SK-N-SH (cell line): ENCODE results near the gene PLK3. TPM values are rescaled to one million over a fixed set of nuclear protein-coding genes. Genes with fewer than 3 reads are reported as not detected.

Experiments used
- CTCF ChIA-PET: fragments of 300-600, 350-600 bp; formaldehyde crosslinking; extraction: SDS; loops from one replicate; lab custom pipeline; 2021; lab: Yijun Ruan, JAX
- POLR2A ChIA-PET: fragments of 350-600 bp; sonication (Branson Sonifier 250); formaldehyde crosslinking; extraction: SDS; loops from one replicate; lab custom pipeline; 2020; ENCODE audit warnings: antibody characterized with exemption, inconsistent platforms; lab: Yijun Ruan, JAX
- DNase-seq: peaks from one replicate; pipeline ENCODE4 v3.0.0; 2012
- H2AFZ ChIP-seq: fragments of 200-600 bp; sonication (generic); 2 replicates; pipeline ENCODE4 v1.8.1; 2016; ENCODE audit warnings: antibody characterized with exemption, mild to moderate bottlenecking, low read depth
- H3F3A ChIP-seq: fragments of 200-600 bp; sonication (generic); replicated peaks from 2 replicates; pipeline ENCODE3; 2016; ENCODE audit warnings: antibody characterized with exemption, mild to moderate bottlenecking; ENCODE audit not compliant: insufficient read depth
- H3K27ac ChIP-seq, 2 experiments: fragments of 200-500 bp in 1 of 2; fragments of 200-600 bp in 1 of 2; sonication (Bioruptor generic) in 1 of 2; sonication (generic), shearing (Covaris generic) in 1 of 2; 2 replicates each; pipeline versions ENCODE4 v1.5.1 to v1.6.1; 2014 to 2016; ENCODE audit warnings: low read depth in 2 of 2, inconsistent platforms in 1 of 2, low read length in 1 of 2, mild to moderate bottlenecking in 1 of 2, mixed read lengths in 1 of 2
- H3K27me3 ChIP-seq: fragments of 200-600 bp; sonication (generic), shearing (Covaris generic); 2 replicates; pipeline ENCODE4 v1.6.1; 2016; ENCODE audit warnings: mixed run types; ENCODE audit not compliant: insufficient read depth
- H3K36me3 ChIP-seq, 2 experiments: fragments of 200-500 bp in 1 of 2; fragments of 200-600 bp in 1 of 2; sonication (Bioruptor generic) in 1 of 2; sonication (generic) in 1 of 2; replicated peaks in 1 of 2; 2 replicates each; pipeline versions ENCODE3 to v1.5.1; 2014 to 2016; ENCODE audit warnings: low read length in 1 of 2, mild to moderate bottlenecking in 1 of 2; ENCODE audit not compliant: insufficient read depth in 2 of 2, control insufficient read depth in 1 of 2
- H3K4me1 ChIP-seq, 2 experiments: fragments of 200-500 bp in 1 of 2; fragments of 200-600 bp in 1 of 2; sonication (Bioruptor generic) in 1 of 2; sonication (generic), shearing (Covaris generic) in 1 of 2; 2 replicates each; pipeline versions ENCODE4 v1.5.1 to v1.6.1; 2014 to 2016; ENCODE audit warnings: low read depth in 1 of 2, low read length in 1 of 2, mixed run types in 1 of 2; ENCODE audit not compliant: insufficient read depth in 2 of 2, control insufficient read depth in 1 of 2
- H3K4me2 ChIP-seq: fragments of 200-600 bp; sonication (generic), shearing (Covaris generic); 2 replicates; pipeline ENCODE4 v1.6.1; 2017; ENCODE audit warnings: mixed run types
- H3K4me3 ChIP-seq, 2 experiments: fragments of 200-500 bp in 1 of 2; fragments of 200-600 bp in 1 of 2; sonication (Bioruptor generic) in 1 of 2; sonication (generic), shearing (Covaris generic) in 1 of 2; 2 replicates each; pipeline versions ENCODE4 v1.5.1 to v1.8.1; 2014 to 2016; ENCODE audit warnings: low read depth in 2 of 2, inconsistent platforms in 1 of 2, low read length in 1 of 2, mild to moderate bottlenecking in 1 of 2, mixed read lengths in 1 of 2, moderate library complexity in 1 of 2
- H3K79me2 ChIP-seq: fragments of 200-600 bp; sonication (generic); 2 replicates; pipeline ENCODE4 v1.8.1; 2017; ENCODE audit warnings: mild to moderate bottlenecking; ENCODE audit not compliant: insufficient read depth
- H3K9ac ChIP-seq: fragments of 200-600 bp; sonication (generic); 2 replicates; pipeline ENCODE4 v1.6.1; 2017; ENCODE audit warnings: mixed run types
- H3K9me2 ChIP-seq: fragments of 200-600 bp; sonication (generic); 2 replicates; pipeline ENCODE4 v1.6.1; 2017; ENCODE audit warnings: mixed run types
- H3K9me3 ChIP-seq: fragments of 200-600 bp; sonication (generic); 2 replicates; pipeline ENCODE4 v1.6.1; 2017; ENCODE audit warnings: mixed run types, mild to moderate bottlenecking, moderate library complexity
- H4K20me1 ChIP-seq: fragments of 200-600 bp; sonication (generic); 2 replicates; pipeline ENCODE4 v1.6.1; 2017; ENCODE audit warnings: mild to moderate bottlenecking, mixed run types; ENCODE audit not compliant: insufficient read depth
- CHD2 ChIP-seq: fragments of 150-350 bp; IDR thresholded peaks from 2 replicates; pipeline ENCODE4 v1.6.1; 2018; ENCODE audit warnings: low read length; ENCODE audit not compliant: partially characterized antibody
- FOSL2 ChIP-seq: IDR thresholded peaks from 2 replicates; pipeline ENCODE4 v1.4.0; 2012; ENCODE audit warnings: low read depth, mild to moderate bottlenecking, moderate library complexity, borderline replicate concordance
- FOXJ3 ChIP-seq: sonication (generic); formaldehyde crosslinking; IDR thresholded peaks from 2 replicates; pipeline ENCODE4 v1.5.1; 2020; ENCODE audit warnings: mild to moderate bottlenecking, missing genetic modification reagents
- FOXM1 ChIP-seq: IDR thresholded peaks from 2 replicates; pipeline ENCODE4 v1.4.0; 2012; ENCODE audit warnings: low read depth, mild to moderate bottlenecking
- GATA2 ChIP-seq: sonication (generic); formaldehyde crosslinking; IDR thresholded peaks from 2 replicates; pipeline ENCODE4 v1.5.0; 2020; ENCODE audit warnings: mild to moderate bottlenecking, missing genetic modification reagents
- JUND ChIP-seq: IDR thresholded peaks from 2 replicates; pipeline ENCODE4 v1.4.0; 2012
- MEF2A ChIP-seq: IDR thresholded peaks from 2 replicates; pipeline ENCODE4 v1.4.0; 2012; ENCODE audit warnings: low read depth, borderline replicate concordance
- MXI1 ChIP-seq: IDR thresholded peaks from 2 replicates; pipeline ENCODE4 v1.6.1; 2012; ENCODE audit warnings: mild to moderate bottlenecking, low read depth, low read length, improper control_type of control experiment
- NRF1 ChIP-seq: IDR thresholded peaks from 2 replicates; pipeline ENCODE4 v1.6.1; 2012; ENCODE audit warnings: low read depth, mild to moderate bottlenecking, low read length
- POLR2AphosphoS5 ChIP-seq: IDR thresholded peaks from 2 replicates; pipeline ENCODE4 v1.6.1; 2012; ENCODE audit warnings: low read depth, low read length
- RCOR1 ChIP-seq: fragments of 150-350 bp; IDR thresholded peaks from 2 replicates; pipeline ENCODE4 v1.6.1; 2017; ENCODE audit warnings: antibody characterized with exemption, low read length
- REST ChIP-seq: IDR thresholded peaks from 2 replicates; pipeline ENCODE4 v1.6.1; 2012; ENCODE audit warnings: mild to moderate bottlenecking, low read depth, low read length, moderate library complexity
- RFX5 ChIP-seq: IDR thresholded peaks from 2 replicates; pipeline ENCODE4 v1.6.1; 2012; ENCODE audit warnings: mild to moderate bottlenecking, improper control_type of control experiment, low read length
- SIN3A ChIP-seq: IDR thresholded peaks from 2 replicates; pipeline ENCODE4 v1.6.1; 2012; ENCODE audit warnings: low read depth, mild to moderate bottlenecking, low read length, moderate library complexity, borderline replicate concordance
- SMC3 ChIP-seq: IDR thresholded peaks from 2 replicates; pipeline ENCODE4 v1.6.1; 2012; ENCODE audit warnings: low read depth, low read length, improper control_type of control experiment
- TAF1 ChIP-seq: IDR thresholded peaks from 2 replicates; pipeline ENCODE4 v1.6.1; 2012; ENCODE audit warnings: low read depth, mild to moderate bottlenecking, low read length, moderate library complexity, borderline replicate concordance
- YY1 ChIP-seq: IDR thresholded peaks from 2 replicates; pipeline ENCODE4 v1.4.0; 2012; ENCODE audit warnings: low read depth, mild to moderate bottlenecking
- ZBTB33 ChIP-seq: IDR thresholded peaks from 2 replicates; pipeline ENCODE4 v1.4.0; 2012; ENCODE audit warnings: low read depth, borderline replicate concordance
- WGBS: methylation state at CpG from one replicate; pipeline ENCODE4 v1.1.6; 2017; ENCODE audit warnings: low lambda C conversion rate; 5-methylcytosine and 5-hydroxymethylcytosine counted together
- polyA plus RNA-seq, 3 experiments: library from polyadenylated mRNA; depleted of rRNA; stranded (reverse); fragments of >200 nt; gene quantifications; 2 replicates each; pipeline ENCODE4 v1.2.3, GENCODE V29; 2012
- TF ChIP-seq, protein P1 (sequence below): fragments of 150-350 bp; IDR thresholded peaks from 2 replicates; pipeline ENCODE4 v1.6.1; 2016; ENCODE audit warnings: mild to moderate bottlenecking, low read depth, low read length

Gene PLK3
- polyA plus RNA-seq, 1 of the 3 experiments (the other 2 are of a cell fraction), result 82.8 TPM

DNA sequence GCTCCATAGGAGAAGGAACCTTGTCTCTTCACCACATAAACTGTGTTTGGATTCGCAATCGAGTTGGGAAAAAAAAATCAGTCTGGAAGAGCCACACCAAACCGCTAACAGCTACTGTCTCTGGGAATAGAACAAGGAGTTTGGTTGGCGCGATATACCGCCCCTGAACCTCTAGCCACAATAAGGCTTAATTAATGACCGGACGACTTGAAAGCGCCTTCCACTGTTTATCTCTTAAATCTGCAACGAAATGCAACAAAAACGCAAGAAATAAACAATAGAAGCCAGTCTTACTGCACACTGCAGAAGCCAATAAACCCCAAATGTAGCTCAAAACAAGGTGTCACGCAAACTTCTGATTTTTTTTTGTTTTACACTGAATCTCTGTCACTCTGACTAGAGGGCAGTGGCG is 19.0 kb downstream of the PLK3 start:
- Histone ChIP-seq H3K36me3 (peaks cover 8 to 25% of the 10 kb centered on the region in 2 experiments), H3K4me1 (peaks cover 5 to 8% of the 10 kb centered on the region in 2 experiments; a peak in 1 of 4 replicates), H3K9me2 (no peaks in the 10 kb centered on the region), H3K9me3 (no peaks in the 10 kb centered on the region), H3K27ac (peak overlapping the region; percentile 76 to 95), H2AFZ (no peak overlapping the region), H3K4me2 (peak overlapping the region; percentile 45), H3K79me2 (no peaks in the 10 kb centered on the region), H3F3A (peaks cover 64% of the 10 kb centered on the region), H3K4me3 (peak overlapping the region; percentile 21 to 45), H4K20me1 (no peaks in the 10 kb centered on the region), H3K27me3 (no peaks in the 10 kb centered on the region), H3K9ac (peak overlapping the region; percentile 69)
- no peak for DNase-seq
- POLR2A ChIA-PET, result interaction anchor here (0.6 to 3.2 kb wide), 10 partner anchors 9 to 1415 kb away, joined by 3 to 15 read pairs (median 4); partner anchors contain the start of genes BTBD19, DYNLT4, HECTD3 and PLK3
- CTCF ChIA-PET, result interaction anchor here (0.6 to 2.3 kb wide), 4 partner anchors 17 to 101 kb away, joined by 3 to 7 read pairs (median 4); no protein-coding TSS in a partner anchor
- no peak for TF ChIP-seq POLR2AphosphoS5
- no peak for TF ChIP-seq RFX5
- TF ChIP-seq SIN3A, result no peak
- TF ChIP-seq REST, result no peak
- no peak for TF ChIP-seq MEF2A
- no peak for TF ChIP-seq SMC3
- 17% methylated on average over 13 of the region's 13 CpGs for WGBS

DNA sequence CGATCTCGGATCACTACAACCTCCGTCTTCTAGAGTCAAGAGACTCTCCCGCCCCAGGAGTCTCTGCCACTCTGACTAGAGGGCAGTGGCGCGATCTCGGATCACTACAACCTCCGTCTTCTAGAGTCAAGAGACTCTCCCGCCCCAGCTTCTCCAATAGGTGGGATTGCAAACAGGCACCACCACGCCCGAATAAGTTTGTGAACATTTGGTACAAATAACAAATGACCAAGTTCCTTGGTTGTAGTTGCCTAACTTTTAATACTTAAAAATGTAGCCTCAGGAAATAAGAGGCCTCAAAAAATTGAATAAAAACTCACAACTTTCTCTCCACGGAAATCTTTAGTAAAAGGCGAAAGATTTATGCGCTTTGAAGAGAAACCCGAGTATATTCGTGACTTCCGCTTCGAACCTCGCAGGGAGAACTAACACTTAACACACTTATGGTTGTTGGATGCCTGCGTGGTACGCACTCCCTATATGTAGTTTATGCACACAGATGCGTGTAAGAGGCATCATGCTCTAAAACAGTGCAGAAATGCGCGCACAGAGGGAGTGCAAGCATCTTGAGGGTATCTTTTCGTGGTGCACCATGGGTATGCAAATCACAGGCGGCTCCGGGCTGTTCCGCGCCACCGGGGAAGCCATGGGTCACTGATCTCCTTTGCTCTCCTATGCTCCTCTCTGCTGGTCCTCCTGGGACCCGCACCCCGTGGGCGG is 19.6 kb downstream of the PLK3 start:
- 7% methylated on average over 29 of the region's 33 CpGs for WGBS
- Histone ChIP-seq H3K27ac (peak overlapping the region; percentile 76 to 95), H3K27me3 (no peaks in the 10 kb centered on the region), H3K9ac (peak overlapping the region; percentile 69), H3F3A (peaks cover 59% of the 10 kb centered on the region), H2AFZ (peak overlapping the region; percentile 10; the same call in 1 of the 2 replicates), H3K9me2 (no peaks in the 10 kb centered on the region), H3K9me3 (no peaks in the 10 kb centered on the region), H3K4me2 (peak overlapping the region; percentile 45), H3K4me3 (peak overlapping the region; percentile 1 to 41; a peak in 3 of 4 replicates), H3K79me2 (no peaks in the 10 kb centered on the region), H4K20me1 (no peaks in the 10 kb centered on the region), H3K36me3 (peaks cover 6 to 20% of the 10 kb centered on the region in 2 experiments), H3K4me1 (peaks cover 5 to 7% of the 10 kb centered on the region in 2 experiments; a peak in 1 of 4 replicates)
- ChIA-PET POLR2A (interaction anchor here (0.6 to 3.2 kb wide), 10 partner anchors 10 to 1414 kb away, joined by 3 to 15 read pairs (median 4); partner anchors contain the start of genes BTBD19, DYNLT4, HECTD3 and PLK3), CTCF (interaction anchor here (0.6 to 2.3 kb wide), 7 partner anchors 10 to 423 kb away, joined by 3 to 7 read pairs (median 4); no protein-coding TSS in a partner anchor)
- peak; percentile 86 for DNase-seq
- TF ChIP-seq RFX5, result no peak
- TF ChIP-seq SMC3, result no peak
- TF ChIP-seq MEF2A, result peak; percentile 37; the same call in 1 of the 2 replicates
- no peak for TF ChIP-seq YY1
- TF ChIP-seq TAF1, result peak; percentile 60; the same call in 1 of the 2 replicates
- TF ChIP-seq RCOR1, result no peak; the same call in 1 of the 2 replicates
- TF ChIP-seq, protein P1, sequence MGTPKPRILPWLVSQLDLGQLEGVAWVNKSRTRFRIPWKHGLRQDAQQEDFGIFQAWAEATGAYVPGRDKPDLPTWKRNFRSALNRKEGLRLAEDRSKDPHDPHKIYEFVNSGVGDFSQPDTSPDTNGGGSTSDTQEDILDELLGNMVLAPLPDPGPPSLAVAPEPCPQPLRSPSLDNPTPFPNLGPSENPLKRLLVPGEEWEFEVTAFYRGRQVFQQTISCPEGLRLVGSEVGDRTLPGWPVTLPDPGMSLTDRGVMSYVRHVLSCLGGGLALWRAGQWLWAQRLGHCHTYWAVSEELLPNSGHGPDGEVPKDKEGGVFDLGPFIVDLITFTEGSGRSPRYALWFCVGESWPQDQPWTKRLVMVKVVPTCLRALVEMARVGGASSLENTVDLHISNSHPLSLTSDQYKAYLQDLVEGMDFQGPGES, result no peak
- no peak for TF ChIP-seq GATA2 (CRISPR knock-in tag)
- TF ChIP-seq FOXM1, result no peak
- no peak for TF ChIP-seq CHD2
- TF ChIP-seq NRF1, result no peak
- TF ChIP-seq FOSL2, result peak; percentile 6; the same call in 1 of the 2 replicates
- TF ChIP-seq JUND, result peak; percentile 61
- peak; percentile 82 for TF ChIP-seq ZBTB33
- no peak for TF ChIP-seq MXI1
- TF ChIP-seq FOXJ3 (CRISPR knock-in tag), result no peak
